Measurements from ENCODE around the gene FOXQ1. TPM values are rescaled to one million over a fixed set of nuclear protein-coding genes. Genes with fewer than 3 reads are reported as not detected.

The FOXQ1 gene
- total and polyA plus RNA-seq, 2 donors (not counting 3 experiments of a cell fraction or from before 2014, with no cell fraction given): not detected

GRCh38 chr6:1322156-1322555 is 10.3 kb downstream of the FOXQ1 start:
- Histone ChIP-seq H3K9me3 (replicated peaks; ENCODE audit: control insufficient read depth, insufficient read depth, low read length) (no peaks in the 10 kb centered on the region), H2AFZ (ENCODE audit: low read depth, low read length) (no peak overlapping the region), H3K79me2 (ENCODE audit: control insufficient read depth, insufficient read depth, low read length) (no peaks in the 10 kb centered on the region), H4K20me1 (replicated peaks; ENCODE audit: control insufficient read depth, extremely low read depth, insufficient read depth, low read length) (no peaks in the 10 kb centered on the region), H3K36me3 (ENCODE audit: control insufficient read depth in 2 of 2, extremely low read depth in 1 of 2, insufficient read depth in 2 of 2, low read length in 2 of 2) (no peaks in the 10 kb centered on the region), H3K27me3 (ENCODE audit: control insufficient read depth in 2 of 2, insufficient read depth in 2 of 2, low read length in 2 of 2) (no peaks in the 10 kb centered on the region), H3K4me3 (replicated peaks in 1 of 3; ENCODE audit: insufficient read depth in 1 of 3, low read depth in 1 of 3, low read length in 3 of 3) (no peak overlapping the region), H3K4me2 (ENCODE audit: insufficient read depth, low read length) (no peak overlapping the region), H3K9me1 (replicated peaks; ENCODE audit: control insufficient read depth, extremely low read depth, insufficient read depth, low read length) (no peaks in the 10 kb centered on the region), H3K9ac (replicated peaks; ENCODE audit: extremely low read depth, insufficient read depth, low read length) (no peak overlapping the region), H3K27ac (ENCODE audit: insufficient read depth, low read depth, low read length) (no peak overlapping the region), H3K4me1 (ENCODE audit: control insufficient read depth, extremely low read depth, insufficient read depth, low read length) (no peaks in the 10 kb centered on the region)
- ChIA-PET CTCF (no interaction called here), POLR2A (no interaction called here)
- TF ChIP-seq EZH2 (IDR thresholded peaks at IDR 0.05; ENCODE audit: borderline replicate concordance, low read depth, low read length, severe bottlenecking): no peak
- TF ChIP-seq MYC (IDR thresholded peaks at IDR 0.05; ENCODE audit: low read depth, low read length): no peak
- TF ChIP-seq POLR2A (IDR thresholded peaks at IDR 0.05; ENCODE audit: low read depth, low read length): no peak
- TF ChIP-seq POLR2AphosphoS5 (IDR thresholded peaks at IDR 0.05; ENCODE audit: insufficient read depth, low read depth, low read length): no peak
- no peak for TF ChIP-seq GATA2 (IDR thresholded peaks at IDR 0.05; ENCODE audit: insufficient read depth, insufficient read length, low read depth, low read length)
- no peak for TF ChIP-seq JUN (IDR thresholded peaks at IDR 0.05; ENCODE audit: borderline replicate concordance, insufficient read depth, insufficient read length, low read depth)
- no peak for TF ChIP-seq CTCF (IDR thresholded peaks at IDR 0.05; ENCODE audit: extremely low read depth in 1 of 2, insufficient read depth in 1 of 2, low read depth in 1 of 2, low read length in 2 of 2)
- TF ChIP-seq FOS (IDR thresholded peaks at IDR 0.05; ENCODE audit: borderline replicate concordance, insufficient read depth, low read length): no peak
- no peak for TF ChIP-seq MAX (IDR thresholded peaks at IDR 0.05; ENCODE audit: insufficient read depth, insufficient read length)
- intact Hi-C loops (cut with micrococcal nuclease): no loop called here
- FAIRE-seq: no peak
- DNase-seq (ENCODE audit: low read depth, low spot score): no peak
- BruUV-seq (replicated peaks): no TSS peak
- dilution Hi-C loops (cut with MboI; ENCODE audit: extremely low pct_ligation_motif_present, low sequenced_read_pairs): no loop called here

Data from endothelial cell of umbilical vein (primary cell).